Hematopoietic multipotent progenitor cell (in vitro differentiated cells): ENCODE measurements around the gene ATP1B1. TPM values are rescaled to one million over a fixed set of nuclear protein-coding genes. Genes with fewer than 3 reads are reported as not detected.
"Not testable (repeated sequence)": the region's sequence is repeated elsewhere in the genome, so short reads cannot be mapped to it uniquely, and the experiment has no call there.

Experiments
- DNase-seq, 3 donors: peaks; one replicate each; pipeline ENCODE4 v3.0.0-alpha.2; 2011 to 2015; ENCODE audit warnings: low read depth in 2 of 3, low spot score in 2 of 3
- total RNA-seq: library from RNA; depleted of rRNA; stranded (reverse); fragments of >200 nt; gene quantifications from one replicate; pipeline ENCODE4 v1.2.3, GENCODE V29; 2012

ATP1B1 gene
- total RNA-seq, 1 donor, result 14.3 TPM

GRCh38 chr1:169113613-169114119, 7.2 kb downstream of the ATP1B1 start:
- no peak for DNase-seq

GRCh38 chr1:169115891-169116585, 9.5 kb downstream of the ATP1B1 start:
- no peak for DNase-seq

- DNase-seq, result no peak
Measured at GRCh38 chr1:169117014-169117413, 10.5 kb downstream of the ATP1B1 start.

GRCh38 chr1:169117599-169117998, 11.1 kb downstream of the ATP1B1 start:
- DNase-seq, result no peak

GRCh38 chr1:169118227-169118626, 11.7 kb downstream of the ATP1B1 start:
- no peak for DNase-seq

- no peak for DNase-seq
Measured at GRCh38 chr1:169119405-169119804, 12.9 kb downstream of the ATP1B1 start.

- DNase-seq, result no peak
Measured at GRCh38 chr1:169120066-169120465, 13.6 kb downstream of the ATP1B1 start.

- no peak for DNase-seq
Measured at GRCh38 chr1:169121146-169121923, 14.8 kb downstream of the ATP1B1 start.

- no peak for DNase-seq
Measured at GRCh38 chr1:169122976-169123375, 16.5 kb downstream of the ATP1B1 start.

- DNase-seq, result no peak
Measured at GRCh38 chr1:169124459-169124858, 18.0 kb downstream of the ATP1B1 start.

GRCh38 chr1:169125597-169125996, 19.1 kb downstream of the ATP1B1 start:
- DNase-seq, result not testable (repeated sequence)

GRCh38 chr1:169126335-169126734, 19.8 kb downstream of the ATP1B1 start:
- no peak for DNase-seq

- no peak for DNase-seq
Measured at GRCh38 chr1:169127305-169127704, 20.8 kb downstream of the ATP1B1 start.

GRCh38 chr1:169128562-169128961, 22.1 kb downstream of the ATP1B1 start:
- DNase-seq, result no peak

GRCh38 chr1:169129109-169129784, 22.8 kb downstream of the ATP1B1 start:
- DNase-seq, result no peak

GRCh38 chr1:169130683-169131082, 24.2 kb downstream of the ATP1B1 start:
- no peak for DNase-seq

GRCh38 chr1:169132512-169133227, 26.2 kb downstream of the ATP1B1 start:
- no peak for DNase-seq

- no peak for DNase-seq
Measured at GRCh38 chr1:169133228-169133576, 26.7 kb downstream of the ATP1B1 start.

- peak in 1 of 3 donors; percentile 19 for DNase-seq
Measured at GRCh38 chr1:169133801-169134502, 27.5 kb downstream of the ATP1B1 start.

- DNase-seq, result no peak
Measured at GRCh38 chr1:169137357-169137756, 30.9 kb downstream of the ATP1B1 start.
